Measurements from ENCODE around the gene YDJC.
"Not testable (repeated sequence)": the region's sequence is repeated elsewhere in the genome, so short reads cannot be mapped to it uniquely, and the experiment has no call there.

The YDJC gene

DNA sequence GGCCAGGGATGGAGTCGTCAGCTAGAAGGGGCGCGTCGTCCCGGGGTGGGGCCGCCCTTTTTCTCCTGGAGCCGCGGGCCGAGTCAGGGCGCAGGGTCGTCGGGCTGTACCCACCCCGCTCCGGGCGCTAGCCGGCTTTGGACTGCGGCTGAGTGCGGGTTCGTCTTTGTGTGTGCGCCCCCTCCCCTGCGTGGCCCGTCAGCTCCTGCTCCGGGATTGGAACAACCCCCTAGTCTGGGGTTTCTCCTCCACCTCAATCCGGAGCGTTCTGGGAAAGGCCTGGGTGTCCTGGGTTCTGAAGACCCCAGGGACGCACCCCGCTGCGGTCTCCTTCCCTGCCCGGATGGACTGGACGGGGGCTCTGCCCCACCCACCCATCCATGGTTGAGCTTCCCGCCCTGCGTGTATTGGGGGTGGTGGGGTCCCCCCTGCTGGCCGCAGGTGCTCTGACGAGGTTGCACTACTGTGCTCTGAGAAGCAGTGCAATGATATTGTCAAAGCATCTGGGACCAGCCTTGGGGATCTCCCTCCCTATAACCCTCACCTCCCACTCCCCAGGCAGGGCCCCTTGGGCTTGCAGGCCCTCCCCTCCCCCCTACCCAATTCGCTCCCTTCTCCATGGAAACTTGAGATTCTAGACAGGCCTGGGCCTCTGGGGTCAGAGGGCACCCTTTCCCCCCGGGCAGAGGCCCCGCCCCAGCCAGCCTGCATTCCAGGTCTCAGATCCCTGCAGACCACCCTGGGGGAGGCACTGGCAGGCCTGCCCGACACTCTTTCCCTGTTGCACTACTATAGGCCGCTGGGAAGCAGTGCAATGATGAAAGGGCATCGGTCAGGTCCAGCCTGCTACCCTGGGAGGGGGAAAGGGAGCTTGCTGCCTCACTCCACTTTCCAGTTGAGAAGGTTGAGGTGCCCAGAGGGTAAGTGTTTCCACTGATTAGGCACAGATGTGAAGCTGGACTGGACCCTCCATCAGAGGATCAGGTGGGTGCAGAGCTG lies 23.0 kb upstream of the YDJC start:
- peak overlapping the region; percentile 80 for H3K4me3 ChIP-seq (ENCODE audit: low read length)
- no peak for DNase-seq (ENCODE audit: low read depth, low spot score)

DNA sequence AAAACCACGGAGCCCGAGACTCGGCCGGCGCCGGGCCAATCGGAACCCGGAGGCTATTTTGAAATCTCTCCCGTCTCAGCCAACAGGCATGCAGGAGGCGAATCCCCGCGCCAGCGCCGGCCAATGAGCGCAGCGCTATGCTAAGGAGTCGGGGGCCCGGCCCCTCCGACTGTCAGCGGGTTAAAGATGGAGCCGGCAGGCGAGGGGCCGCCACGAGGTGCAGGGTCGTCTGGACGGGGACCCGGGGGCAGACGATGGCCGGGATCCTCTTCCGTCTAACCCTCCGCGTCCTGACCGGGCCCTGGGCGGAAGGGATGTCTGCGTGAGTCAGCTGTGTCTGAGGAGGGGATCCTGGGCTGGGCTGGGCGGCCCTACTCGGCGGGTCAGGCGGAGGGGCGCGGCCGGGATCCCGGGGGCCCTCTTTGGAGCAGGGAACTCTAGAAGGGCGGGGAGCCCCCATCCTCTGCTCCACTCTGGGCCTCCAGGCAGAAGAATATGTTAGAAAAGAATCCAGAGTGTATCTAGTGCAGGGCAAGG lies 22.3 kb upstream of the YDJC start:
- DNase-seq (ENCODE audit: low read depth, low spot score): peak; percentile 91
- H3K4me3 ChIP-seq (ENCODE audit: low read length): peak overlapping the region; percentile 80

DNA sequence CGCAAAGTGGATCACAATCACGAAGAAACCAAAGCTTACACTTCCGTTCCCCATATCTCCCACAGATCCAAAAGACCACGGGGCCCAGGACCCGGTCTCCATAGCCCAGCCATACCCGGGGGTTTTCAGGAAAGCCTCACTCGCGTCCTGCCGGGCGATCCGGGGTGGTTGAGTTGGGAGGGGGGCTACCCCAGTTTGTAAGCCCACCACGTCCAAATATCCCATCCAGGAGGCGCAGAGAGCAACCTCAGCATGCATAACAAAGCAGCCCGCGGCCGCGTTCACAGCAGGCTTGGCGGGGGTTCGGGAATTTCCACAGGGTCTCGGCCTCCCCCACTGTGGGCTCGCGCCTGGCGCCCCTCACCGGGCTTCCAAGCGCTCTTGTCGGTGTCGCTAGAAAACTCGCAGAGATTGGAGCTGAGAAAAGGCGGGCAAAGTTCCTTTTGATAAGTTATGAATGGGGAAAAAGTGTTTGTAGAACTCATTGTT lies 21.7 kb upstream of the YDJC start:
- DNase-seq (ENCODE audit: low read depth, low spot score): no peak
- peak overlapping the region; percentile 80 for H3K4me3 ChIP-seq (ENCODE audit: low read length)

DNA sequence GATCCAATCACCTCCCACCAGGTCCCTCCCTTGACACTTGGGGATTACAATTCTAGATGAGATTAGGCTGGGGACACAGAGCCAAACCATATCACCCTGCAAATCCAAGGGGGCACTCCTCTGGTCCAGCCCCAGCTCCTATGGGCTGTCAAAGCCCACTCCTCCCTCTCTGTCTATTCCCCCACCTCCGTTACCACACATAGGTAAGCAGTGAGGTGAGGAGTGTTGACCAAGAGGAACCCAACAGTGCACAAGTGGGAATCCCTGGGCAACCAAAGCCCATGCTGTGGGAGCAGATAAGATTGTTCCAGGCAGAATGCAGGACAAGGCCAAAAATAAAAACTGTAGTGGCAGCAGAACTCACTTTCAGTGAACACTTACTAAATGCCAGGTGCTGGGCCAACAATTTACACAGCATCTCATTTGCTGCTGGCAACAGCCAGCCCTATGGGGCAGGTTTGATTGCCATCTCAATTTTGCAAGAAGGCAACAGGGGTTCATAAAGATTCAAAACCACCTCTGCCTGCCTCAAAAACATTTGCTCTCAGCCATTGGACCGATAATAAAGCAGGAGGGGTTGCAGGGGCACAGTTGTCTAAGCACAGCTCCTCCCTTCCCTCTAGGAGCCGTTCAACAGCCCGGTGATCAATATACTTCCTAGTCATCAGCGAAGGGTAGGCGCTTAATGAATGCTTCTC lies 21.1 kb upstream of the YDJC start:
- DNase-seq (ENCODE audit: low read depth, low spot score): no peak

DNA sequence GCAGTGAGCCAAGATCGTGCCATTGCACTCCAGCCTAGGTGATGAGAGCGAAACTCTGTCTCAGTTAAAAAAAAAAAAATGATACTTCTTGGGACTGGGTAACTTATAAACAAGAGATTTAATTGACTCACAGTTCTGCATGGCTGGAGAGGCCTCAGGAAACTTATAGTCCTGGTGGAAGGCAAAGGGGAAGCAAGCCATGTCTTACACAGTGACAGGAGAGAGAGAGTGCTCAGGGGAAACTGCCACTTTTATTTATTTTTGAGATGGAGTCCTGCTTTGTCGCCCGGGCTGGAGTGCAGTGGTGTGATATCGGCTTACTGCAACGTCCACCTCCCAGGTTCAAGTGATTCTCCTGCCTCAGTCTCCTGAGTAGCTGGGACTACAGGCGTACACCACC lies 20.5 kb upstream of the YDJC start:
- DNase-seq (ENCODE audit: low read depth, low spot score): no peak
- no peak overlapping the region for H3K4me3 ChIP-seq (ENCODE audit: low read length)

More for the DNA sequence above, 21.1 kb upstream of the YDJC start:
- H3K4me3 ChIP-seq (ENCODE audit: low read length): peak overlapping the region; percentile 80

DNA sequence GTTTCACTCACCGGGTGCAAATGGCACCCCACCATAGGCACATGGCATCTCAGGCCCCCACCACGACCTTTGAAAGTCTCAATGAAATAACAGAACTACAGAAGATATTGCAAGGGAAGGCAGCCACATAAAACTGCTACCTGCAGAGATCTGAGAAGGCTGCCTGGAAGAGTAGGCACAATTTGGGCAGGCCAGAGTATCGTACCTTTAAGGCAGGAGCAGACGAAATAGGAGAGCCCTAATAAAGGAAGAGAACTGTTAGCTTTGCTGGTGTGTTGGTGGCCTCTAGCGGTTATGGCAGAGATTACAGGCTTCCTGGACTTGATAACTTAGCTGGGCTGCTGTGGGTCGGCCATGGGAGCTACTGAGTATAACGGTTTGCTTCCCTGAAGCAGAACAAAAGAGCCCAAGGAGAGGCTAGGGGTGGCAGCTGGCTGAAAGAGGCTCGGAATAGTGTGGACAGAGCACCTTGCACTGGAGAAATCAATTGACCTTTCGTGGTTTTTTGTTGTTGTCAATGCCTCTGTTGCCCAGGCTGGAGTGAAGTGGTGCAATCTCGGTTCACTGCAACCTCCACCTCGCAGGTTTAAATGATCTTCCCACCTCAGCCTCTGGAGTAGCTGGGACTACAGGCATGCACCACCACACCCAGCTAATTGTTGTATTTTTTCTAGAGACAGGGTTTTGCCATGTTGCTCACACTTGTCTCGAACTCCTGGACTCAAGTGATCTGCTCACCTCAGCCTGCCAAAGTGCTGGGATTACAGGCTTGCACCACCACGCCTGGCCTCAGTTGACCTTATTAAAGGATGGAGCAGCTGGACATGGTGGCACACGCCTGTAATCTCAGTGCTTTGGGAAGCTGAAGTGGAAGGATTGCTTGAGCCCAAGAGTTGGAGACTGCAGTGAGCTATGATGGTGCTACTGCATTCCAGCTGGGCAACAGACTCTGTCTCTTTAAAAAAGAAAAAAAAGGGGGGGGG lies 17.1 kb upstream of the YDJC start:
- DNase-seq (ENCODE audit: low read depth, low spot score): peak; percentile 86

DNA sequence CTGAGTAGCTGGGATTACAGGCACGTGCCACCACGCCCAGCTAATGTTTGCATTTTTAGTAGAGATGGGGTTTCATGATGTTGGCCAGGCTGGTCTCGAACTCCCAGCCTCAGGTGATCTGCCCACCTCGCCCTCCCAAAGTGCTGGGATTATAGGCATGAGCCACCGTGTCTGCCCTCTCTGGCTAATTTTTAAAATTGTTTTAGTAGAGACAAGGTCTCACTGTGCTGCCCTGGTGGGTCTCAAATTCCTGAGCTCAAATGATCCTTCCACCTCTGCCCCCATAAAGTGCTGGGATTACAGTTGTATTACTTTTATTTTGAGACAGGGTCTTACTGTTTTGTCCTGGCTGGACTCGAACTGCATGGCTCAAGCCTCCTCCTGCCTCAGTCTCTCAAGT lies 15.7 kb upstream of the YDJC start:
- not testable (repeated sequence) for H3K4me3 ChIP-seq (ENCODE audit: low read length); DNase-seq (ENCODE audit: low read depth, low spot score)

More for the DNA sequence above, 17.1 kb upstream of the YDJC start:
- H3K4me3 ChIP-seq (ENCODE audit: low read length): no peak overlapping the region

DNA sequence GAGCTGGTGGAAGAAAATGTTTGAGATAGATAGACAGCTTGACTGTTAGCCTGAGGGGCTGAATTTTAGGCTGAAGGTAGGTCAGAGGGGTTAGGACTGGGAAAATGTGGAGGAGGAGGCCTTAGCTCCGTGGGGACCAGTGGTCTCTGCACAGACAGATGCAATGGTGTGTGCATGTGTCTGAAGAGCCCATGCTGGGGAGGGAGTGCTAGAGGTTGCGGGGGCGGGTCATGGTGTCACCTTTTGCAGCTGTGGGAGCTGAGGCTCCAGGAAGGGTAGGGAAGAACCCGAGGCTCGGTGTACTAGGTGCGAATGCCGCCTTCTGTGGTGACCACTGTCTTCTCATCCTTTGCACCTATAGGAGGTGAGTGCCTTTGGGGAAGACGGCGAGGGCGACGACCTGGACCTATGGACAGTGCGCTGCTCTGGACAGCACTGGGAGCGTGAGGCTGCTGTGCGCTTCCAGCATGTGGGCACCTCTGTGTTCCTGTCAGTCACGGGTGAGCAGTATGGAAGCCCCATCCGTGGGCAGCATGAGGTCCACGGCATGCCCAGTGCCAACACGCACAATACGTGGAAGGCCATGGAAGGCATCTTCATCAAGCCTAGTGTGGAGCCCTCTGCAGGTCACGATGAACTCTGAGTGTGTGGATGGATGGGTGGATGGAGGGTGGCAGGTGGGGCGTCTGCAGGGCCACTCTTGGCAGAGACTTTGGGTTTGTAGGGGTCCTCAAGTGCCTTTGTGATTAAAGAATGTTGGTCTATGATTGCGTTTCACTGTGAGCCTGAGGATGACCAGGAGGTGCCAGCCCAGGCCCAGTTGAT lies 13.9 kb upstream of the YDJC start:
- no peak for DNase-seq (ENCODE audit: low read depth, low spot score)
- H3K4me3 ChIP-seq (ENCODE audit: low read length): peak overlapping the region; percentile 76

DNA sequence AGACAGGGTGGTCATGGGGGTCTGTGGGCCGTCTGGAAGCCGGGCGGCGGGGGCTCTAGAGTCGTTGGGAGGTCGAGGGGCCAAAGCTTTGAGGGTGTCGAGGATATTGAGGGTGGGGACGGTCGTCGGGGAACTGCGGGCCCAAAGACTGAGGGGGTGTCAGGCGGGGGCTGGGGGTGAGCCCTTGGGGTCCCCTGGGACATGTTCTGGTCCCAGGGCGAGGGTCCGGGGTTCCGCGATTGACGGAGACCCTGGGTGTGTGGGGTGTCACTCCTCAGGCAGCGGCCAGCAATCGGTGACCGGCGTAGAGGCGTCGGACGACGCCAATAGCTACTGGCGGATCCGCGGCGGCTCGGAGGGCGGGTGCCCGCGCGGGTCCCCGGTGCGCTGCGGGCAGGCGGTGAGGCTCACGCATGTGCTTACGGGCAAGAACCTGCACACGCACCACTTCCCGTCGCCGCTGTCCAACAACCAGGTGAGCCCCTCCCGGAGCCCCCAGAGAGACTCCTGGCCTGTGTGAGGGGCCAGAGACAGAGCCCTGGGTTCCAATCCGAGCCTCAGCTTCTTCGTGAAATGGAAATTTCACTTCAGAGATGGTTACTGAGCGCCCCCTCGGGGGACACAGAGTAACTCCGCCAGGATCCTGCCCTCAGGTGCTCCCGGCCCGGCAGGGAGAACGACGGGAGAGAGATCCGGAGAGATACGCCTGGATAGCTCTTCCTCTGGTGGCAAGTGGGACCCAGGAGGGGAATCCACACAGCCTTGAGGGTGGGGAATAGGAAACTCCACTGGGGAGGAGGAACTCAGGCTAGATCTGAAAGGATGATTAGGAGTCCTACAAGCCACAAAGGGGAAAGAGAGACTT lies 13.0 kb upstream of the YDJC start:
- H3K4me3 ChIP-seq (ENCODE audit: low read length): peak overlapping the region; percentile 76
- DNase-seq (ENCODE audit: low read depth, low spot score): peak; percentile 45

DNA sequence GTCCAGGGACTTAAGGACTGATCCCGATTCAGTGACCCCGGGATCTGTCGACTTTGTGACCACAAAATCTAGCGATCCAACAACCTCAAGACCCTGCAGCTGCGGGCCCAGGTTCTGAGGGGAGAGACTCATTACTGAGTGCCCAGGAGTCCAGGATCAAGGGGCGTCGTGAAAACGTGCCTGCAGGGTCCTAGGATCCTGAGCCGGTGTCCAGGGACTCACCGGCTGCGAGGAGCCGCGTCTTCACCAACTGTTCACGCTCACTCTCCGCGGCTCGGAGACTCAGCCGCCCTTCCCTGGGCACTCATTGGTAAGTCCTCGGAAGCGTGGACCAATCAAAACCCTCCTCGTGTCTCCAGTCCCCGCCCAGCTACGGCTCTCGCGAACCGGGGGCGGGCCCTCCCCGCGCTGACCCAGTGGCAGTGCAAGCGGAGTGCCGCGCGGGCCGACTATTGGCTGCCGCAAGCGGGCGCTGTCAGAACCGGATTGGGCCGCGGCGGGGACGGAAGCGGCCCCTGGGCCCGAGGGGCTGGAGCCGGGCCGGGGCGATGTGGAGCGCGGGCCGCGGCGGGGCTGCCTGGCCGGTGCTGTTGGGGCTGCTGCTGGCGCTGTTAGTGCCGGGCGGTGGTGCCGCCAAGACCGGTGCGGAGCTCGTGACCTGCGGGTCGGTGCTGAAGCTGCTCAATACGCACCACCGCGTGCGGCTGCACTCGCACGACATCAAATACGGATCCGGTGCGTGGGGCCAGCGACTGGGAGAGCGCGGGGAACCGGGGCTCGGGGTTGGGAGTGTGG lies 12.2 kb upstream of the YDJC start, which contains the start of gene SDF2L1:
Gene SDF2L1 (plus strand): TSS at position 514 of the 795 bp plus-strand sequence. CDS start 35 bp downstream, at position 549.
- peak; percentile 97 for DNase-seq (ENCODE audit: low read depth, low spot score)
- H3K4me3 ChIP-seq (ENCODE audit: low read length): peak within 1 kb of the TSS; percentile 76

DNA sequence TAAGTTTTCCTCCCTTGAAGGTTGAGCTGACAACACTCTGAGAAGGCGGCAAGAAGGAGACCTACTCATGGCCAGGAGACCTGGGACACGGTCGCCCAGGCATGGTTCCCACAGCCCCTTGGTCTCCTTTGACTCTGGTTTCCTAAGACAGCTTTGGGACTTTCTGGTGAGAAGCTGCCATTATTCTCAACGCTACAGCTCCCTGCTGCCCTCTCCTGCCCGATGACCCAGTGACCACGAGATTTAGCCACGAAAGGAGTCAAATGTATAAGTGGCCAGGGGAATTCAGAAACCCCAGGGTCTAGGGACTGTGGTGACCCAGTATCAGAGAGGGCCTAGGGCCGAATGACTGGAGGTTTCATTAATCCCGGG lies 11.6 kb upstream of the YDJC start:
- H3K4me3 ChIP-seq (ENCODE audit: low read length): peak overlapping the region; percentile 67
- no peak for DNase-seq (ENCODE audit: low read depth, low spot score)

DNA sequence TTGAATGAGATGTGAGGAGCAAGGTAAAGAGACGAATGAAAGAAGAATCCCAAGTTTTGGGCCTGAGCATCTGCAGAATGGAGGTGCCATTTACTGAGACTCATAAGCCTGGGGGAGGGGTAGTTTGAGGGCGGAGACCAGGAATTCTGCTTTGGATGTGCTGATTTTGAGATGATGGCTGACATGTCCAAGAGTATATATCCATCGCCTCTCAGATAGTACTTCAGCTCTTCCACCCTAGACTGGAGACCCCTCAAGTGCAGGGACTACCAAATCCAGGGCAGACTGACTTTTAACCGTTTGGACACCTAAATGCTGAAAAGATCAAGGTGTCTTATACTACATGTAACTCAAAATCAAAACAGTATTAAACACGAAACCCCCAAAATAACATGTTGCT lies 11.0 kb upstream of the YDJC start:
- no peak for DNase-seq (ENCODE audit: low read depth, low spot score)
- H3K4me3 ChIP-seq (ENCODE audit: low read length): no peak overlapping the region

DNA sequence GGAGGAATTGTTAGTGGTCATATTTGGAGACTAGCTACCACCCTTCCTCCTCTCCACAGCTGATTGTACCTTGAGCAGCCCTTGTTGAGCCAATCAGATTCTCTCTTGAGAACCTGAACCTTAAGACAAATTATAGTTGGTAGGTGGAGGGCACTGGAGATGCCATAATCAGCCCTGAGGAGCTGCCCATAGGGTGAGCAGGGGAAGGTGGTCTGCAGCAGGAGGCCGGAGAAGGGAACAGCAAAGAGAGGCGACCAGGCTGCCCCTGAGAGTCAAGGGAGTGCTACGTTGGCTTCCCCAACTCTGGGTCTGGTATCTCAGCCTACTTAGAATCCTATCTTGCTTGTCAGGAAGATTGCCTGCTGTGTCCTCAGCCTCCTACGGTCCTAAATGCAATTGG lies 9.5 kb upstream of the YDJC start:
- DNase-seq (ENCODE audit: low read depth, low spot score): no peak
- H3K4me3 ChIP-seq (ENCODE audit: low read length): no peak overlapping the region

DNA sequence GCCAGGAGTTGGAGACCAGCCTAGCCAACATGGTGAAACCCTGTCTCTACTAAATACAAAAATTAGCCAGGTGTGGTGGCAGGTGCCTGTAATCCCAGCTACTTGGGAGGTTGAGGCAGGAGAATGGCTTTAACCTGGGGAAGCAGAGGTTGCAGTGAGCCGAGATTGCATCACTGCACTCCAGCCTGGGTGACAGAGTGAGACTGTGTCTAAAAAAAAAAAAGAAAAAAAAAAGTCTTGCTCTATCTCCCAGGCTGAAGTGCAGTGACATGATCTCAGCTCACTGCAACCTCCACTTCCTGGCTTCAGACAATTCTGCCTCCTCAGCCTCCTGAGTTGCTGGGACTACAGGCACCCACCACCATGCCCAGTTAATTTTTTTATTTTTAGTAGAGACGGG lies 7.6 kb upstream of the YDJC start:
- H3K4me3 ChIP-seq (ENCODE audit: low read length); DNase-seq (ENCODE audit: low read depth, low spot score): not testable (repeated sequence)

DNA sequence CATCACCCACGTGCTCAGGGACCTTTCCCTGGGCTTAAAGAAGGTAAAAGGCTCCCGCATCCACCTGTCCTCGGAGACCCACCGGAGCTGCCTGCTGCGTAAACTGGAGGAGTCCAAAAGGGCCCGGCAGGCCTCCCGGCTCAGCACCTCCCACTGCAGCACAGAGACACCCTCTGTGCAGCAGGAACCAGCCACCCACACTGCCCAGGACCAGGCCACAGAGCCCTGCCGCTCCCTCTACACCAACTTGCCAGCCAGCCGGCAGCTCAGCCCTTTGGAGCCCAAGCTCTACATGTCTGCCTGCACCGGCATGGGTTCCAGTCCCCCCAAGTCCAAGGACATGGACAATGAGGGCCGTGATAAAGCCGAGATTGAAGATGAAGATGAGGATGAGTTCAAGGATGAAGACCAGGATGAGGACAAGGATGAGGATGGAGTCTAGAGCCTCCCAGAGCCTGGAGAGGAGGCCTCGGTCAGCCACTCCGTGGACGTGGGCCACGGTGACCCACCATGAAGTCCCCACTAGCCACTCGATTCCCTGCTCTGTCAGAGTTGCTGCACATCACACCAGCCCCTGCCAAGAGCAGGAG lies 6.9 kb upstream of the YDJC start:
- DNase-seq (ENCODE audit: low read depth, low spot score): no peak
- H3K4me3 ChIP-seq (ENCODE audit: low read length): no peak overlapping the region

All from Jurkat, Clone E6-1 (cell line).